ENCODE data around the gene CAMTA1.

CAMTA1 gene

GRCh38 chr1:7489586-7489985 lies 704.3 kb downstream of the CAMTA1 start:
- no peak for DNase-seq (ENCODE audit: low read depth)
- TF ChIP-seq CTCF (conservative IDR thresholded peaks at IDR 0.05; ENCODE audit: control insufficient read depth, insufficient read depth, low read depth, low read length) = no peak
- H3K4me3 ChIP-seq (ENCODE audit: control insufficient read depth, low read depth, low read length) = no peak overlapping the region

- DNase-seq (ENCODE audit: low read depth) = no peak
- H3K4me3 ChIP-seq (ENCODE audit: control insufficient read depth, low read depth, low read length) = no peak overlapping the region
- TF ChIP-seq CTCF (conservative IDR thresholded peaks at IDR 0.05; ENCODE audit: control insufficient read depth, insufficient read depth, low read depth, low read length) = no peak
These were observed 705.3 kb downstream of the CAMTA1 start for GRCh38 chr1:7490576-7490975.

GRCh38 chr1:7491109-7491817 lies 706.0 kb downstream of the CAMTA1 start:
- no peak overlapping the region for H3K4me3 ChIP-seq (ENCODE audit: control insufficient read depth, low read depth, low read length)
- peak; percentile 38 for DNase-seq (ENCODE audit: low read depth)
- TF ChIP-seq CTCF (conservative IDR thresholded peaks at IDR 0.05; ENCODE audit: control insufficient read depth, insufficient read depth, low read depth, low read length) = no peak

- H3K4me3 ChIP-seq (ENCODE audit: control insufficient read depth, low read depth, low read length) = no peak overlapping the region
- no peak for TF ChIP-seq CTCF (conservative IDR thresholded peaks at IDR 0.05; ENCODE audit: control insufficient read depth, insufficient read depth, low read depth, low read length)
- no peak for DNase-seq (ENCODE audit: low read depth)
These were observed 706.5 kb downstream of the CAMTA1 start for GRCh38 chr1:7491818-7492173.

- DNase-seq (ENCODE audit: low read depth) = no peak
- no peak overlapping the region for H3K4me3 ChIP-seq (ENCODE audit: control insufficient read depth, low read depth, low read length)
- no peak for TF ChIP-seq CTCF (conservative IDR thresholded peaks at IDR 0.05; ENCODE audit: control insufficient read depth, insufficient read depth, low read depth, low read length)
These were observed 708.6 kb downstream of the CAMTA1 start for GRCh38 chr1:7493711-7494454.

GRCh38 chr1:7495962-7496361 lies 710.7 kb downstream of the CAMTA1 start:
- no peak overlapping the region for H3K4me3 ChIP-seq (ENCODE audit: control insufficient read depth, low read depth, low read length)
- no peak for DNase-seq (ENCODE audit: low read depth)
- TF ChIP-seq CTCF (conservative IDR thresholded peaks at IDR 0.05; ENCODE audit: control insufficient read depth, insufficient read depth, low read depth, low read length) = no peak

All from fibroblast of mammary gland (primary cell).